ENCODE data around the gene YPEL3. TPM values are rescaled to one million over a fixed set of nuclear protein-coding genes. Genes with fewer than 3 reads are reported as not detected.
A peak's percentile ranks its signal among the peaks of the same experiment; 100 is the strongest.

Gene YPEL3
- total RNA-seq (ENCODE audit: low replicate concordance) = 6.8 and 30.7 TPM in 2 replicates

- Histone ChIP-seq H4K20me1 (ENCODE audit: low read depth) (peaks cover 42% of the 10 kb centered on the region), H3K79me2 (ENCODE audit: low read depth) (peaks cover 45% of the 10 kb centered on the region), H3K27me3 (no peaks in the 10 kb centered on the region), H3K4me1 (peaks cover 34% of the 10 kb centered on the region), H3K4me2 (peak within 1 kb of the TSS; percentile 97), H2AFZ (replicated peaks) (peak within 1 kb of the TSS; percentile 38), H3K36me3 (peaks cover 7% of the 10 kb centered on the region), H3K27ac (peak within 1 kb of the TSS; percentile 99), H3K9ac (peak within 1 kb of the TSS; percentile 83), H3F3A (ENCODE audit: low read depth) (peaks cover 39% of the 10 kb centered on the region), H3K4me3 (peak within 1 kb of the TSS; percentile 83), H3K9me3 (ENCODE audit: low read depth) (no peaks in the 10 kb centered on the region)
- peaks cover 17% of the 10 kb centered on the region for H3K36me3 Mint-ChIP-seq
- peak within 1 kb of the TSS; percentile 83 for H3K27ac Mint-ChIP-seq
- TF ChIP-seq EZH2 (IDR thresholded peaks at IDR 0.05) (no peak), CTCF (IDR thresholded peaks at IDR 0.05) (no peak), EZH2phosphoT487 (IDR thresholded peaks at IDR 0.05) (no peak)
- H3K4me3 Mint-ChIP-seq = peak within 1 kb of the TSS; percentile 87
- DNase-seq (ENCODE audit: low spot score) = peak; percentile 99
- H3K9me3 Mint-ChIP-seq = peaks cover 20% of the 10 kb centered on the region
- H3K4me1 Mint-ChIP-seq = peaks cover 39% of the 10 kb centered on the region
- peaks cover 3% of the 10 kb centered on the region for H3K27me3 Mint-ChIP-seq (ENCODE audit: insufficient read depth, low read depth)
These were observed at the start of gene YPEL3 for GRCh38 chr16:30096105-30096861. YPEL3 (minus strand) TSS chr16:30096213; CDS start chr16:30095482, 731 bp downstream.

- Mint-ChIP-seq H3K4me1 (no peaks in the 10 kb centered on the region), H3K9me3 (peaks cover 9% of the 10 kb centered on the region), H3K36me3 (peaks cover 2% of the 10 kb centered on the region), H3K27me3 (ENCODE audit: insufficient read depth, low read depth) (peaks cover 4% of the 10 kb centered on the region), H3K4me3 (no peak overlapping the region), H3K27ac (no peak overlapping the region)
- H3K4me2 ChIP-seq = no peak overlapping the region
- no peak overlapping the region for H2AFZ ChIP-seq (replicated peaks)
- DNase-seq (ENCODE audit: low spot score) = no peak
- peaks cover 7% of the 10 kb centered on the region for H3K9me3 ChIP-seq (ENCODE audit: low read depth)
- TF ChIP-seq EZH2 (IDR thresholded peaks at IDR 0.05) (no peak), EZH2phosphoT487 (IDR thresholded peaks at IDR 0.05) (no peak), CTCF (IDR thresholded peaks at IDR 0.05) (no peak)
- no peak overlapping the region for H3K9ac ChIP-seq
- H3K79me2 ChIP-seq (ENCODE audit: low read depth) = no peaks in the 10 kb centered on the region
- no peak overlapping the region for H3K27ac ChIP-seq
- no peaks in the 10 kb centered on the region for H3K27me3 ChIP-seq
- no peaks in the 10 kb centered on the region for H3K4me1 ChIP-seq
- H3K36me3 ChIP-seq = no peaks in the 10 kb centered on the region
- H3F3A ChIP-seq (ENCODE audit: low read depth) = no peaks in the 10 kb centered on the region
- no peaks in the 10 kb centered on the region for H4K20me1 ChIP-seq (ENCODE audit: low read depth)
- no peak overlapping the region for H3K4me3 ChIP-seq
These were observed 49.6 kb upstream of the YPEL3 start for GRCh38 chr16:30145657-30146056.

GRCh38 chr16:30144917-30145316 is 48.9 kb upstream of the YPEL3 start:
- H4K20me1 ChIP-seq (ENCODE audit: low read depth) = no peaks in the 10 kb centered on the region
- H3K4me2 ChIP-seq = no peak overlapping the region
- no peak overlapping the region for H3K9ac ChIP-seq
- no peaks in the 10 kb centered on the region for H3K27me3 ChIP-seq
- H3K79me2 ChIP-seq (ENCODE audit: low read depth) = no peaks in the 10 kb centered on the region
- Mint-ChIP-seq H3K36me3 (peaks cover 2% of the 10 kb centered on the region), H3K27me3 (ENCODE audit: insufficient read depth, low read depth) (peaks cover 4% of the 10 kb centered on the region), H3K4me3 (no peak overlapping the region), H3K9me3 (peaks cover 9% of the 10 kb centered on the region), H3K27ac (no peak overlapping the region), H3K4me1 (no peaks in the 10 kb centered on the region)
- no peaks in the 10 kb centered on the region for H3K36me3 ChIP-seq
- TF ChIP-seq EZH2 (IDR thresholded peaks at IDR 0.05) (no peak), EZH2phosphoT487 (IDR thresholded peaks at IDR 0.05) (no peak), CTCF (IDR thresholded peaks at IDR 0.05) (no peak)
- H3F3A ChIP-seq (ENCODE audit: low read depth) = no peaks in the 10 kb centered on the region
- no peak overlapping the region for H3K4me3 ChIP-seq
- H3K27ac ChIP-seq = no peak overlapping the region
- H3K9me3 ChIP-seq (ENCODE audit: low read depth) = peaks cover 7% of the 10 kb centered on the region
- H3K4me1 ChIP-seq = no peaks in the 10 kb centered on the region
- H2AFZ ChIP-seq (replicated peaks) = no peak overlapping the region
- no peak for DNase-seq (ENCODE audit: low spot score)

Measured in neural progenitor cell (in vitro differentiated cells).